Coronary artery (tissue), 2 donors: ENCODE results near the gene KL.

Experiments used
- DNase-seq: peaks from one replicate; pipeline ENCODE4 v3.0.0-alpha.2; 2017; ENCODE audit warnings: low spot score
- H3K27ac ChIP-seq, 2 donors: fragments of 200-600 bp; sonication (generic); one replicate each; pipeline ENCODE4 v1.5.1; 2016 to 2019
- H3K4me3 ChIP-seq: fragments of 200-600 bp; sonication (generic); 2 replicates; pipeline ENCODE4 v1.5.1; 2016; ENCODE audit warnings: mild to moderate bottlenecking, moderate library complexity
- CTCF ChIP-seq: fragments of 200-600 bp; sonication (generic); IDR thresholded peaks from one replicate; pipeline ENCODE4 v1.5.1; 2019; ENCODE audit warnings: antibody characterized with exemption

KL gene

GRCh38 chr13:33011828-33012470 is 4.3 kb upstream of the KL start:
- Histone ChIP-seq H3K4me3 (no peak overlapping the region), H3K27ac (no peak overlapping the region)
- no peak for DNase-seq
- TF ChIP-seq CTCF = no peak

GRCh38 chr13:33014291-33014690 is 1.9 kb upstream of the KL start:
- TF ChIP-seq CTCF = no peak
- Histone ChIP-seq H3K4me3 (no peak overlapping the region), H3K27ac (no peak overlapping the region)
- no peak for DNase-seq

- Histone ChIP-seq H3K4me3 (peak overlapping the region; percentile 76), H3K27ac (peak overlapping the region in 1 of 2 donors; percentile 2)
- no peak for TF ChIP-seq CTCF
- no peak for DNase-seq
Observed at GRCh38 chr13:33015241-33015668, 968 bp upstream of the KL start.

- Histone ChIP-seq H3K27ac (peak overlapping the region in 1 of 2 donors; percentile 36), H3K4me3 (peak overlapping the region; percentile 76)
- no peak for DNase-seq
- no peak for TF ChIP-seq CTCF
Observed at GRCh38 chr13:33015791-33016323, 366 bp upstream of the KL start.

- no peak for DNase-seq
Observed at GRCh38 chr13:33017323-33017929, 1.2 kb downstream of the KL start.

GRCh38 chr13:33018886-33019285 is 2.7 kb downstream of the KL start:
- TF ChIP-seq CTCF = no peak
- Histone ChIP-seq H3K4me3 (no peak overlapping the region), H3K27ac (no peak overlapping the region)
- DNase-seq = no peak

More at GRCh38 chr13:33017323-33017929, 1.2 kb downstream of the KL start:
- peak overlapping the region; percentile 76 for H3K4me3 ChIP-seq
- peak overlapping the region in 1 of 2 donors; percentile 71 for H3K27ac ChIP-seq
- no peak for TF ChIP-seq CTCF

GRCh38 chr13:33022986-33023385 is 6.8 kb downstream of the KL start:
- no peak for TF ChIP-seq CTCF
- Histone ChIP-seq H3K4me3 (no peak overlapping the region), H3K27ac (no peak overlapping the region)
- no peak for DNase-seq
